HG03521 (cell line): ENCODE results near the gene DOCK11.
"Not testable (repeated sequence)": the region's sequence is repeated elsewhere in the genome, so short reads cannot be mapped to it uniquely, and the experiment has no call there.

Source experiments
- ATAC-seq: cut with Tn5 transposase; IDR thresholded peaks from one replicate; pipeline ENCODE4 v1.9.1; 2021; ENCODE audit warnings: mild to moderate bottlenecking, moderate library complexity; ENCODE audit not compliant: unreplicated experiment

The DOCK11 gene

GRCh38 chrX:118729042-118729652, 233.5 kb downstream of the DOCK11 start:
- ATAC-seq, result no peak

GRCh38 chrX:118730500-118731247, 235.1 kb downstream of the DOCK11 start:
- ATAC-seq, result no peak

- not testable (repeated sequence) for ATAC-seq
Observed at GRCh38 chrX:118732551-118732950, 236.9 kb downstream of the DOCK11 start.

GRCh38 chrX:118734909-118735308, 239.3 kb downstream of the DOCK11 start:
- ATAC-seq, result no peak
